Fibroblast of lung (primary cell): Measurements from ENCODE around the gene ZNF862.

ENCODE experiments used
- CTCF ChIP-seq, 2 donors: IDR thresholded peaks in 1 of 2; conservative IDR thresholded peaks in 1 of 2; 1 replicate in 1 of 2; 2 replicates in 1 of 2; pipeline ENCODE4 v1.5.1; 2011 to 2012; ENCODE audit warnings: low read length in 2 of 2, control low read depth in 1 of 2, inconsistent platforms in 1 of 2, low read depth in 1 of 2, mild to moderate bottlenecking in 1 of 2
- EZH2 ChIP-seq: IDR thresholded peaks from 2 replicates; pipeline ENCODE4 v1.5.1; 2012; ENCODE audit warnings: low read length, control low read depth, mild to moderate bottlenecking; ENCODE audit errors: missing control alignments

- TF ChIP-seq EZH2: no peak
- no peak for TF ChIP-seq CTCF (conservative IDR thresholded peaks at IDR 0.05 in 1 of 2, IDR thresholded peaks at IDR 0.05 in 1 of 2; ENCODE audit: low read depth in 1 of 2, low read length in 2 of 2)
Measured at GRCh38 chr7:149824748-149825566, 13.2 kb upstream of the ZNF862 start.
